GM10248 (cell line): ENCODE measurements around the gene PRR14.
A peak's percentile ranks its signal among the peaks of the same experiment; 100 is the strongest.

Experiments
- CTCF ChIA-PET: fragments of 300-600 bp; sonication (Branson Sonifier 250); formaldehyde crosslinking; extraction: SDS; loops from one replicate; lab custom pipeline; 2021; ENCODE audit warnings: antibody characterized with exemption; lab: Yijun Ruan, JAX
- POLR2A ChIA-PET: fragments of 350-650 bp; sonication (Branson Sonifier 250); formaldehyde crosslinking; extraction: SDS; loops from one replicate; lab custom pipeline; 2020; ENCODE audit warnings: antibody characterized with exemption; lab: Yijun Ruan, JAX
- DNase-seq: peaks from one replicate; pipeline ENCODE4 v3.0.0; 2012; ENCODE audit errors: extremely low spot score
- CTCF ChIP-seq: IDR thresholded peaks from 2 replicates; pipeline ENCODE4 v1.5.1; 2012; ENCODE audit warnings: mild to moderate bottlenecking, low read depth; ENCODE audit errors: extremely low read depth, missing control alignments, control extremely low read depth

Gene PRR14

GRCh38 chr16:30667361-30667905, 16.7 kb downstream of the PRR14 start:
- no peak for DNase-seq
- CTCF ChIA-PET, result interaction anchor here (1.5 kb wide), 1 partner anchor 9 kb away, joined by 6 read pairs; the partner anchor contains the start of gene FBRS
- POLR2A ChIA-PET, result interaction anchor here (0.6 kb wide), 1 partner anchor 201 kb away, joined by 5 read pairs; no protein-coding TSS in a partner anchor
- TF ChIP-seq CTCF, result no peak

- CTCF ChIA-PET, result interaction anchor here (0.9 kb wide), 1 partner anchor 9 kb away, joined by 4 read pairs; no protein-coding TSS in a partner anchor
- TF ChIP-seq CTCF, result no peak
- POLR2A ChIA-PET, result no interaction called here
- DNase-seq, result no peak
Observed at GRCh38 chr16:30668393-30668792, 17.6 kb downstream of the PRR14 start.

- POLR2A ChIA-PET, result no interaction called here
- CTCF ChIA-PET, result interaction anchor here (0.9 kb wide), 1 partner anchor 10 kb away, joined by 4 read pairs; no protein-coding TSS in a partner anchor
Observed at GRCh38 chr16:30669026-30669902, 18.5 kb downstream of the PRR14 start.

GRCh38 chr16:30669903-30670824, 19.4 kb downstream of the PRR14 start:
- ChIA-PET CTCF (no interaction called here), POLR2A (no interaction called here)
- DNase-seq, result no peak
- peak; percentile 9 for TF ChIP-seq CTCF

More at GRCh38 chr16:30669026-30669902, 18.5 kb downstream of the PRR14 start:
- no peak for DNase-seq
- TF ChIP-seq CTCF, result no peak

GRCh38 chr16:30675143-30675542, 24.4 kb downstream of the PRR14 start:
- ChIA-PET CTCF (interaction anchor here (0.8 to 2.4 kb wide), 5 partner anchors 16 to 46 kb away, joined by 3 to 12 read pairs (median 6); no protein-coding TSS in a partner anchor), POLR2A (interaction anchor here (1.1 kb wide), 1 partner anchor 16 kb away, joined by 3 read pairs; no protein-coding TSS in a partner anchor)
- no peak for DNase-seq
- no peak for TF ChIP-seq CTCF
